Activated CD4-positive, alpha-beta T cell treated with anti-CD3 and anti-CD28 coated beads, Interleukin-2, amount 50 U/mL, for 24 hours (primary cell): ENCODE results near the gene NKAP.
"Not testable (repeated sequence)": the region's sequence is repeated elsewhere in the genome, so short reads cannot be mapped to it uniquely, and the experiment has no call there.

Experiments
- DNase-seq, 2 donors: peaks; one replicate each; pipeline ENCODE4 v3.0.0-alpha.2; 2020; ENCODE audit warnings: low read depth in 1 of 2, low spot score in 1 of 2

NKAP gene

GRCh38 chrX:119941336-119941735 is 2.2 kb downstream of the NKAP start:
- DNase-seq, result no peak

GRCh38 chrX:119935215-119935874 is 8.2 kb downstream of the NKAP start:
- no peak for DNase-seq

- not testable (repeated sequence) for DNase-seq
Observed at GRCh38 chrX:119922391-119922790, 21.2 kb downstream of the NKAP start.

DNA sequence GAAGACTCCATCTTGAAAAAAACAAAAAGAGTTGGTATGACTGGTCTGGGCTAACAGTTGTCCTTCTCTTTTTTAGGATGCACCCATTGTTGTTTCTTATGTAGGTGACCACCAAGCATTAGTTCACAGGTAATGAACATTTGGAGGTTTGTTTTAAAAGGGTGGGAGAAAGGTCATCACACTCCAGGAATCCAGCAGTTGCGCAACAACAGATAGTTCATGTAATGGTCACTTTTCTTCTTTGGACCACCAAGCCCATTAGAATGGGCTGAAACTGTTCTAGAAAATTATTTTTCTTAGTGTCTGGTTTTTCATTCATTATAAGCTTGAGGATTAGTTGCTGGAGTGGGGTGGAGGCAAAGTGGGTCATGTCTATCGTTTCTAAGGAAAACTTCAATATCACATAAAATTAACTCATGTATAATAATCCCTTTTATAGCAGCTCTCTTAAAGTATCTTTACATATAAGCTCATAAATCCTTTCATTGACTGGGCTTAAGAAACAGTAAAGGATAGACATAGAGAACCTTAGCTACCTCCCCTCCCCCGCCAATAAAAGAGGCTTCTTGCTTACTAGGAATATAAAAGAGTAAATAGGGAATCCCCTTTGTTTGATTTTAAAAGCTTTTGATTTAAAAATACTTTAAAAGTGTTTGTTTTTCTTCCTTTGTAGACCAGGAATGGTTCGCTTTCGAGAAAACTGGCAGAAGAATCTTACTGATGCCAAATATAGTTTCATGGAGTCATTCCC is 23.5 kb downstream of the NKAP start:
- DNase-seq, result no peak

GRCh38 chrX:119917877-119918276 is 25.7 kb downstream of the NKAP start:
- no peak for DNase-seq

DNA sequence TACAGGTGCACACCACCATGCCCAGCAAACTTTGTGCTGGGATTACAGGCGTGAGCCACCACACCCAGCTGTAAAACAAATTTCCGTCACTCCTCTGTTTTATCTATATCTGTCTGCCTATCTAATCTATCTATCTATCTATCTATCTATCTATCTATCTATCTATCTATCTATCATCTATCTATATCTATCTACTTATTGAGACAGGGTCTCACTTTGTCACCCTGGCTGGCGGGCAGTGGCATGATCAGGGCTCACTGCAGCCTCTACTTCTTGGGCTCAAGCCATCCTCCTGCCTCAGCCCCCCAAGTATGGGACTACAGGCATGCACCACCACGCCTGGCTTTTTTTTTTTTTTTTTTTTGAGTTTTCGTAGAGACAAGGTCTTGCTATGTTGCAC is 27.2 kb downstream of the NKAP start:
- no peak for DNase-seq

DNA sequence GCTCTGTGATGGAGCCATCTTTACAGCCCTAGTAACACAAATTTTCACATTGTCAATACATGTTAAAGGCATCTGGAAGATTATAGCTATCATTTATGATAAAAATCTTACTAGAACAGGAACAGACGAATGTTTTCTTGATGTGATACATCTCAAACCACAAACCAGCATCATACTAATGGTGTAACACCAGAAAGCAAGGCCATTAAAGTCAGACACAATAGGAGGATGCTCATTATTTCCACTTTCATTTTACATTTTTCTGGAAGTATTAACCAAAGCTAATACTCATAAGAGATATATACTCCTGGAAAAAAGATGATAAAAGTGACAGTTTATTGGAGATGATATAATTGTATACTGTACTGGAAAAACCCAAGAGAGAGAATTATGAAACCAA is 42.6 kb downstream of the NKAP start:
- DNase-seq, result no peak

DNA sequence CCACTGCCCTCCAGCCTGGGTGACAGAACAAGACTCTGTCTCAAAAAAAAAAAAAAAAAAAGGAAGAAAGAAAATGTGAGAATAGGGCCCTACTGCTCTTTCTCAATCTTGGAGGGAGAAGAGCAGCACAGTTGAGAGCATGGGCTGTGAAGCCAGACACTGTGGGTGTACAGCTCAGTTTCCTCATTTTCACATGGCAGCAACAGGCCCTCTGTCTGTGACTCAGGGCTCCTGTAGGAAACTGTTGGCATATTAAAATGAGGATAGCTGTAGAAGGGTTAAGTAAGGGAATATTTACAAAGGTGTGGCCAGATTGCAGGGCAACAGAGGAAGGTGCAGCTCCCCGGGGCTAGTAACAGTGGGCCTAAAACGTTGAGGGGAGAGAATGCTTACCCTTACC is 44.4 kb downstream of the NKAP start:
- no peak for DNase-seq

GRCh38 chrX:119895843-119896326 is 47.7 kb downstream of the NKAP start, which contains the start of gene AKAP14:
TSS of gene AKAP14 (plus strand) at chrX:119895893. CDS start at chrX:119903224, 7,331 bp downstream.
- DNase-seq, result no peak

DNA sequence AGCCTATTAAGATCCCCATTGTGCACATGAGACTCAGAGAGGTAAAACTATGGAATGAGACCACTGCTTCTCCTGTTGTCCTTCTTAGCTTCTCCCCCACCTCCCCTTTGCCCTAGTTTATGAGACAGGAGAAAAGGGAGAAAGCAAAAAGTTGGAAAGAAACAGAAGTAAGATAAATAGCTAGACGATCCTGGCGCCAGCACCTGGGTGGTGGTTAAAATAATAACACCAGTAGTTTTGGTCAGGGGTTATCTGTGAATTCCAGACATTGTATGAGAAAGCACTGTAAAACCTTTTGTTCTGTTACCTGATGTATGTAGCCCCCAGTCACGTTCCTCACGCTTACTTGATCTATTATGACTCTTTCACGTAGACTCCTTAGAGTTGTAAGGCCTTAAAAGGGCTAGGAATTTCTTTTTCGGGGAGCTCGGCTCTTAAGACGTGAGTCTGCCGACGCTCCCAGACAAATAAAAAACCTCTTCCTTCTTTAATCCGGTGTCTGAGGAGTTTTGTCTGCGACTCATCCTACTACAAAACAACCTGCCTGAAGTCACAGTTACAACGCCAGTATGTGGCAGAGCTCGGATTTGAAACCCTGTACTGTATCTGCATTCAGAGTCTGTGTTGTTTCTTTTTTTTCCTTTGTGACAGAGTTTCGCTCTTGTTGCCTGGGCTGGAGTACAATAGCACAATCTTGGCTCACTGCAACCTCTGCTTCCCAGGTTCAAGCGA is 51.4 kb downstream of the NKAP start:
- DNase-seq, result not testable (repeated sequence)

DNA sequence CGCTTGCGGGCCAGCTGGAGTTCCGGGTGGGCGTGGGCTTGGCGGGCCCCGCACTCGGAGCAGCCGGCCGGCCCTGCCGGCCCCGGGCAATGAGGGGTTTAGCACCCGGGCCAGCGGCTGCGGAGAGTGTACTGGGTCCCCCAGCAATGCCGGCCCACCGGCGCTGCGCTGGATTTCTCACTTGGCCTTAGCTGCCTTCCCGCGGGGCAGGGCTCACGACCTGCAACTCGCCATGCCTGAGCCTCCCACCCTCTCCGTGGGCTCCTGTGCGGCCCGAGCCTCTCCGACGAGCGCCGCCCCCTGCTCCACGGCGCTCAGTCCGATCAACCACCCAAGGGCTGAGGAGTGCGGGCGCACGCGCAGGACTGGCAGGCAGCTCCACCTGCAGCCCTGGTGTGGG is 52.9 kb downstream of the NKAP start:
- DNase-seq, result not testable (repeated sequence)

- DNase-seq, result peak; percentile 17 to 25
Observed at GRCh38 chrX:119887721-119888425, 55.7 kb downstream of the NKAP start.

- no peak for DNase-seq
Observed at GRCh38 chrX:119885554-119886428, 57.8 kb downstream of the NKAP start.

DNA sequence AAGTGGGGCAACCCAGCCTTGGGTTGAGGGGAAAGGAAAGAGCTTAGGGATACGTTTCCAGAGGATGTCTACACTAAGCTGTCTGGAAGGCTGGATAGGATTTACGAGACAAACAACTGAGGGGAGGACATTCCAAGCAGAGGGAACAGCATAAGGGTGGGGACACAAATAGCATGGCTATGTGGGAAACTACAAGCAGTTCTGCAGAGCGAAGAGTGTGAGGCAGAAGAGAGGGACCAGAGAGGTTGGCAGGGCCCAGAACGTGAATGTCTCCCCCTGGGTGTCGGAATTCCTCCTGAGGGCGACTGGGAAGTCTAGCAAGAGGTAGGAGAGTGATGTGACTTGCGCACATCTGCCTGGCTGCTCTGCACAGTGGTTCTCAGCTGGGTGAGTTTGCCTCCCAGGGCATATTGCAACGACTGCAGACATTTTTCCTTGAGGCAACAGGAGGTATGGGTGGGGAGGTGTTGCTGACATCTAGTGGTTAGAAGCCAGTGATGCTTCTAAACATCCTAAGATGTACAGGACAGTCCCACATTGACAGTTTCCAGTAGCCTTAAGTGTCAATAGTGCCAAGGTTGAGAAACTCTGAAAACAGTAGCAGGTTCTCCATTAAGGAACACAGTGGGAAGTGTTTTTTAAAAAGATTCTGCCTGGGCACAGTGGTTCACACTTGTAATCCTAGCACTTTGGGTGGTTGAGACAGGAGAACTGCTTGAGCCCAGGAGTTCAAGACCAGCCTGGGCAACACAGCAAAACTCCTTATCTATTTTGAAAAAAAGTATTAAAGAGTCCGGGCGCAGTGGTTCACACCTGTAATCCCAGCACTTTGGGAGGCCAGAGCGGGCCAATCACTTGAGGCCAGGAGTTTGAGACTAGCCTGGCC is 62.8 kb downstream of the NKAP start:
- no peak for DNase-seq

DNA sequence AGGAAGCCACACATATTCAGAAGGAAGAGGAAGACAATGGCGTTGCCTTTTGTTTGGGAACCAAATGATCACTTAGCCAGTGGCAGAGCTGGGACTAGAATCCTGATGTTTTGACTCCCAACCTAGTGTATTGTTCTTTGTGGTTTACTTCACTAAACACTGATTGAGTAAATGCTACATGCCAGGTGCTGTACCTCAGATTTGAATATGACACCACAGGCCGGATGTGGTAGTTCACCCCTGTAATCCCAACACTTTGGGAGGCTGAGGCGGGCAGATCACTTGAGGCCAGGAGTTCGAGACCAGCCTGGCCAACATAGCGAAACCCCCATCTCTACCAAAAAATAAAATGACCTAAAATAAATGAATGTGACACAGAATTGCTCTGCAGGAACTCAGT is 63.5 kb downstream of the NKAP start:
- no peak for DNase-seq

DNA sequence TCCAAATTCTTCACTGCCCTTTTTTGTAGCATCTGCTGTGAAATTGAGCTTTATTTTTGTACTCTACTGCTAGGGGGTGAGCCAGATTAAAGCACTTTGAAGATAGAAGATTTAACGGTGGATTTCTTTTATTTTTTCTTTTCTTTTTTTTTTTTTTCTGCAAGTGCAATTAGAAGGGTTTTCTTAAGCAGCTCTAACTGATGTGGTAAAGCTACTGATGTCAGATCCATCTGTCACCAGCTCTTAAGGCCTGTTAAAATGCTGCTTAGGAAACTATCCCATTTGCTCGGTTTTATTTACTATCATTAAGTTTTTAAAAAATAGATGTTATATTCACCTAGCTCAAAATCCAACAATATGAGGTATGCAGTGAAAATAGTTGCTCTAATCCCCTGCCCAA is 64.8 kb downstream of the NKAP start:
- no peak for DNase-seq

DNA sequence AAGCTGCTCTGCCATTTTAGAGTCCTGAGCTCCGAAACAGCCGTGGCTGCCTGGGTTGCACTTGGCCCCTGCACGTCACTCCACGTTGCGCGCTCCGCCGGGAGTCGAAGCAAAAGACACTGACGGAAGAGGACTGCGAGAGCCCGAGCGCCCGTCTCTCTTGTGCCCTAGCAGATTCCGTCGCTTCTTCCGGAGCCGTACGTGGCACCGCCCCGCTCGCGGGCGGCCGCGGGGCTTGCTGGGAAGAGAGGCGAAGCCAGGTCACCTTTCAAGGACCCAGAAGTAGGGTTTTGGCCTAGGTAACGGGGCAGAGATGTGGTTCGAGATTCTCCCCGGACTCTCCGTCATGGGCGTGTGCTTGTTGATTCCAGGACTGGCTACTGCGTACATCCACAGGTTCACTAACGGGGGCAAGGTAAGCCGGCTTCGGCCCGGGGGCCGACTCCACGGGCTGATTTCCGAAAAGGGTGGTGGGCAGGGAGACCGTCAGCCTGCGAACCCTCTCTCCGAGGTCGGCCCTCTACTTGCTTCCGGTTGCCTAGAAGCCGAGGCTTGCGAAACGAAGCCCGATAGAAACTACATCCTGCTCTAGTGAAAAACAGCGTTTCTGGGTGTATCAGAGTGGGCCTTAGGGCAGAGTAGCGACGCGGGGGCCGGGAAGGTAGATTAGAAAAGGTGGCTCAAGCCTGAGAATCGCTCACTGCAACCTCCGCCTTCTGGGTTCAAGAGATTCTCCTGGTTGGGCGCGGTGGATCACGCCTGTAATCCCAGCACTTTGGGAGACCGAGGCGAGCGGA is 71.8 kb downstream of the NKAP start, which contains the start of the genes NDUFA1 and RNF113A:
TSS of gene NDUFA1 (plus strand) at position 234 of the 797 bp plus-strand sequence. CDS start at position 314, 80 bp downstream.
TSS of gene RNF113A (minus strand) at position 135 of the 797 bp plus-strand sequence. CDS start at position 15, 120 bp downstream.
- DNase-seq, result peak; percentile 54 to 71

DNA sequence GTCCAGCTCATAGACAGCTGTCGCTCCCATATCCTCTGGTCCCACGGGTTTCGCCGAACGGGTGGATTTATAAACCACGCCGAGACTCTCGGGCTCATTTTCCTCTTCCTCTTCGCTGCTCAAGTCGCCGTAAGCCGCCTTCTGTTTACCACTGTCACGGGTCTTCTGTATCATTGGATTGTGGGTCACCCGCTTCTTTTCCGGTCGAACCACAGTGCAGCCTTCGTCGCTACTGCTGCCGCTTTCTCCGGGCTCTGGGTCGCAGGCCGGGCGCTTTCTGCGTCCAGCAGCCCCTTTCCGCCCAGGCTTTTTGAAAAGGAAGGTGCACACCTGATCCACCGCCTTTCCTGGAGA is 72.3 kb downstream of the NKAP start:
- no peak for DNase-seq
